Measurements from ENCODE around the gene SLC13A5.

The SLC13A5 gene

GRCh38 chr17:6636616-6637457 lies 76.3 kb downstream of the SLC13A5 start:
- FAIRE-seq = no peak

GRCh38 chr17:6636105-6636504 lies 77.1 kb downstream of the SLC13A5 start:
- FAIRE-seq = no peak
